Measurements from ENCODE around the gene POLR2J.
"Not testable (repeated sequence)": the region's sequence is repeated elsewhere in the genome, so short reads cannot be mapped to it uniquely, and the experiment has no call there.

Gene POLR2J

DNA sequence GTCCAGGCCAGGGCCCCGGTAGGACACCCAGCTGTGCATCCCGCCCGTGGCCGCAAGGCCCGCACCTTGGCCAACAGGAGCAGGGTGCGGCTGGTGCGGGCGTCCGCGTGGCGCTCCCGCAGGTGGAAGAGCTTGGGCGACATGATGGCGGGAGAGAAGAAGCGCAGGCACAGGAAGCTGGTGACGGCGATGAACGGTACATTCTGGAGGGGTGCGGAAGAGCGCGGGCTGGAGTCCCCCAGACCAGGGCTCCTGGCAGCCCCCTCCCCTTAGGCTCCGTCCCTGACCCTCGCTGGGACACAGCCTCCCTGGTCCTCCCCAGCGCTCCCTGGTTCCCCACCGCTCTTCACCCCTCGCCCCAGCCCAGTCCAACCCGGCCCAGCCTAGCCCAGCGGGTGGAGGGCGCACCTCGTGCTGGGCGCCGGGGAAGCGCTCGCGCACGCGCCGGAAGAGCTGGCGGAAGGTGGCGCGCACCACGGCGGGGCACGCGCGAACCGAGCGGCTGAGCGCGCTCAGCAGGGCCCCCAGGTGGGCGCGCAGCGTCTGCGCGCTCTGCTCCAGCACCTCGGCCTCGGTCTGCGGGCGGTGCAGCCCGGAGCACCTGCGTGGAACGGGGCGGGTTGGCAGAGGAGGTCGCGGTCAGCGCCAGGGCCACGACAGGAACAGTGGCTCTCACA, 15.9 kb upstream of the POLR2J start:
- not testable (repeated sequence) for DNase-seq (ENCODE audit: low spot score)

DNA sequence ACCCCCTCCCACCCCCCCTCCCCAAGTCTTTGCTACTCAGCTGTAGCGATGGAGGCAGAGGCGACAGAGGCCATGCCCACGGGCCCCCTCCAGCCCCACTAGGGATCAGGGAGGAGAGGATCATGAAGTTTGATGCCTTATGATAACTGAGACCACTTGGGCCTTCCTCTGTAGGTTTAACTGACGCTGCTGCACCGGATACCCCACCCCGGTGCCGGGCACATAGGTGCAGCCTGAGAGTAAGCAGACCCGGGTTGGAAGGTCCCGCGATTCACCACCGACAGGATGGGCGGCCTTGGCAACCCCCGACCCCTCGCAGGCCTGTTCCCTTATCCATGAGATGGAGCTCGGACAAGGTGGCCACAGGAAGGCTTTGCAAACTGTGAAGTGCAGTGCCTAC, 15.3 kb upstream of the POLR2J start:
- DNase-seq (ENCODE audit: low spot score): not testable (repeated sequence)

- DNase-seq (ENCODE audit: low spot score): not testable (repeated sequence)
Measured at GRCh38 chr7:102493220-102493935, 14.7 kb upstream of the POLR2J start.

DNA sequence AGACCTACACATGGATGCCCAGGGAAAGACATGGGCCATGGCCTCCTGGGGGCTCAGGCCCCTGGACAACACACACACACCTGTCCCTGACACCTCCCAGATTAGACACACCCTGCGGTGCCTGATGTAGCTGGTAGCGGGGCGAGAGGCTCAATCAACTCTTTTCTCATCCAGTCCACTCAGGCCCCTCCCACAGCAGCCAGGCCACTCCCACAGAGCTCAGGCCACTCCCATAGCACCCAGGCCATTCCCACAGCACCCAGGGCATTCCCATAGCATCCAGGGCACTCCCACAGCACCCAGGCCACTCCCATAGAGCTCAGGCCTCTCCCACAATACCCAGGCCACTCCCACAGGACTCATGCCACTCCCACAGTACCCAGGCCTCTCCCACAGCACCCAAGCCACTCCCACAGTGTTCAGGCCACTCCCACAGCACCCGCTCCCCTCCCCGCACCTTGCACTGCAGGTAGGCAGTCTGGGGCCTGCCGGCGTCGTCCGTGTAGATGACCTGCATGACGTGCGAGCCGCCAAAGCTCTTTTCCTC, 11.9 kb upstream of the POLR2J start:
- not testable (repeated sequence) for DNase-seq (ENCODE audit: low spot score)

GRCh38 chr7:102484317-102484716, 5.6 kb upstream of the POLR2J start:
- not testable (repeated sequence) for DNase-seq (ENCODE audit: low spot score)

- DNase-seq (ENCODE audit: low spot score): not testable (repeated sequence)
Measured at GRCh38 chr7:102481962-102482361, 3.2 kb upstream of the POLR2J start.

GRCh38 chr7:102479982-102480637, 1.4 kb upstream of the POLR2J start:
- not testable (repeated sequence) for DNase-seq (ENCODE audit: low spot score)

- DNase-seq (ENCODE audit: low spot score): not testable (repeated sequence)
Measured at GRCh38 chr7:102479209-102479584, 475 bp upstream of the POLR2J start.

DNA sequence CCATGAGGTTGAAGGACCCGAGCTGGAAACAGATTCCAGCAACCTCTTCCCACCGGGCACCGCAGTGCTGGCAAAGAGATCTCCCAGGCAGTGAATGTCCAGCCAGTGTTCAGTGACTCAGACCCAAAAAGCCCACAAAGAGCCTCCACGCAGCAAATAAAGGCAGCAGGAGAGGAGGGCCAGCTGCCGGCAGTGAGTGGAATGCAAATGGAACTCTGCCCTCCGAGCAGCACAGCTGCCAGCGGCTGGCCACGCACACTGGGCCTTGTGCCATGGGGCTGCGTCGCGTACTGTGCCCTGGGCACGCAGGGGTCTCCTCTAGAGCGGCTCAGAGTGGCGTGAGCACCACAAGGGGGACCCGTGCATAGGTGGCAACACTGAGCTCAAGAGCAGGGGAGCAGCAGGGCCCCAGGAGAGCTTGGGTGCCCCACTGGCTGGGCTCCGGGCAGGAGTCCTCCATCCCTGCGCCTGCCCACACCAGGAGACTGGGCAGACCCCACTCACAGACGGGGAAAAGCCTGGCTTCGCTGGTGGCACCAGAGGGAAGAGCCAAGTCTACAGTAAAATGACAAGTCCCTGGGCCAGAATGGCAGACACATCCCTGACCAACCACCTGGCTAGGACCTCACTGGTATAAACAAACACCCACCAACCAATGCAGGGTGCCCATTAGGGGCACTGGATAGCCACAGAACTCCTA, 3.8 kb downstream of the POLR2J start:
- not testable (repeated sequence) for DNase-seq (ENCODE audit: low spot score)

DNA sequence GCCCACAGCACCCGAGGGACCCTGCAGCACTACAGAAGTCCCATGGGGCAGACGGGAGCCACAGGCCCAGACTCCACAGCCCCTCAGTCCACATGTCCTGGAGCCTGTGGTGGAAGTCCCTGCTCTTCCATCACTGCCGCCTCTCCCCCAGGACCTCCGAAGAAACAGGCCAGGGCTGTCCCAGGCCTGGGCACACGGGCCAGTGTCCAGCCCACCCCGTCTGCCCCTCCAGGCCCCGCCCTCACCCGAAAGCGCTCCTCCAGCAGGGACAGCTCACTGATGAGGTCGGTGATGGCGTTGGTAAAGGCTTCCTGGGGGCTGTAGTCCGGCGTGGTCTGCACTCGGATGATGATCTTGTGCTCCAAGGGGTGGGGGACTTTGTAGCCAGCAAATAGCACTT, 4.6 kb downstream of the POLR2J start:
- not testable (repeated sequence) for DNase-seq (ENCODE audit: low spot score)

- no peak for DNase-seq (ENCODE audit: low spot score)
Measured at GRCh38 chr7:102473271-102473991, 5.3 kb downstream of the POLR2J start.

DNA sequence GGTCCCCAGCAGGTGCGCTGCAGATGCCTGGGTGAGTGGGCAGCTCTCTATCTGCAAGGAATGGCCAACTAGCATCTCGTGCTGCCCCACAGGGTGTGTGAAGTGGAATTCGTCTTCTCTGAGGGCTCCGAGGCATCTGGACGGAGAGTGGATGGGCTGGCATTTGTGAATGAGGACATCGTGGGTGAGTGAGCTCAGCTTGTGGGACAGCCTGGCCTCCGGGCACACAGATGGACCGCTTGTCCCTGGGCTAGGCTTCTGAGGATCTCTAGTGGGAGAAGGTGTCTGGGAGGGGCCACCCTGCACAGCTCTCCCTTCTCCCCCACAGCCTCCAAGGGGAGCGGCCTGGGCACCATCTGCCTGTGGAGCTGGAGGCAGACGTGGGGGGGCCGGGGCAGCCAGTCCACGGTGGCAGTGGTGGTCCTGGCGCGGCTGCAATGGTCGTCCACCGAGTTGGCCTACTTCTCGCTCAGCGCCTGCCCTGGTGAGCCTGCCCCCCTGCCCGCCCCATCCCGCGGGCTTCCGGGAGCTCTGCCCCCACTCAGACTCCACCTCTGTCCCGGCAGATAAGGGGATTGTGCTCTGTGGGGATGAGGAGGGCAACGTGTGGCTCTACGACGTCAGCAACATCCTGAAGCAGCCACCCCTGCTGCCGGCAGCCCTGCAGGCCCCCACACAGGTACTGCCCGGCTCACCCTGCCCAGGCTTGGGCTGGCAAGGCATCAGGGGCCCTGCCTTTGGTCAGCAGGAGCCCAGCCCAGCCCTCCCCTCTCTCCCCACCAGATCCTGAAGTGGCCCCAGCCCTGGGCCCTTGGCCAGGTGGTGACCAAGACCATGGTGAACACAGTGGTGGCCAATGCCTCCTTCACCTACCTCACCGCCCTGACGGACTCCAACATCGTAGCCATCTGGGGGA, 6.3 kb downstream of the POLR2J start:
- DNase-seq (ENCODE audit: low spot score): no peak

- DNase-seq (ENCODE audit: low spot score): no peak
Measured at GRCh38 chr7:102471791-102472125, 7.0 kb downstream of the POLR2J start.

DNA sequence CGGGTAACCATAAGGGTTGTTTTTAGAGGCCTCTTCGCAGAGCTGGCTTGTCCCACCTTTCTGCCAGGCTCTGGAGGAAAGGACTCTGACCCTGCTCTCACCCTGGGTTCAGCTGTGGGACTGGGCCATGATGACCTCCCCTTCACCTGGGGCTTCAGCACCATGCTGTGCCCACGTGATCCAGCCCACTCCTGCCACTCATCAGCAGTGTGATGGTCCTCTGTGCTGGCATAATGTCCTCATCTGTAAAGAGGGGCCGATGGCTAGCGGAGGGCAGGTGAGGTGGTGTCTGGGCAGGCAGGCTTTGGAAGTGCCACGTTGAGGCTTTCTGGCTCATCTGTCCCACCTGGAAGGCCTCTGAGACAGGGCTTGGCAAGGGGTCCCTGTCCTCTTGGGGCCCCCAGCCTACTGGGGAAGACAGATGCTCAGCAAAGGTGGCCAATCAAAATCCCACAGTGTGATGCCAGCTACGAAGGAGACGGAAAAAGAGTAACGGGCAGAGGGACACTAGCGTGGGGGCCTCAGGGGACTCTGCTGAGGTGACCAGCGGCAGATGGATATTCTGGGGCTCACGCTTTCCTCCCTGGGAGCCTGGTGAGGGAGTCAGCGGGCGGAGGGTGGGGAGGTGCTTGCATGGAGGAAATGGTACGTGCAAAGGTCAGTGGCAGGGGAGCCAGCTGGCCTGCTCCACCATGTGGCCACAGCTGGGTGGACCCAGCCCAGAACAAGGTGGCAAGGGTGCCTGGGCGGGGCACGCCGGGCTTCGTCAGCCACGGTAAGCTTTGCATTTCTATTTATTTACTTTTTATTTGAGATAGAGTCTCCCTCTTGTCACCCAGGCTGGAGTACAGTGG, 8.5 kb downstream of the POLR2J start:
- DNase-seq (ENCODE audit: low spot score): no peak

GRCh38 chr7:102469351-102469971, 9.3 kb downstream of the POLR2J start:
- no peak for DNase-seq (ENCODE audit: low spot score)

GRCh38 chr7:102468478-102469350, 10.0 kb downstream of the POLR2J start:
- DNase-seq (ENCODE audit: low spot score): no peak

- no peak for DNase-seq (ENCODE audit: low spot score)
Measured at GRCh38 chr7:102467581-102468477, 10.9 kb downstream of the POLR2J start.
